ELF-1 (cell line): ENCODE results near the gene ADGRG3.
"Not testable (repeated sequence)": the region's sequence is repeated elsewhere in the genome, so short reads cannot be mapped to it uniquely, and the experiment has no call there.

Experiments
- DNase-seq: peaks from one replicate; pipeline ENCODE4 v3.0.0-alpha.2; 2016; ENCODE audit warnings: low read depth, low spot score

The ADGRG3 gene

DNA sequence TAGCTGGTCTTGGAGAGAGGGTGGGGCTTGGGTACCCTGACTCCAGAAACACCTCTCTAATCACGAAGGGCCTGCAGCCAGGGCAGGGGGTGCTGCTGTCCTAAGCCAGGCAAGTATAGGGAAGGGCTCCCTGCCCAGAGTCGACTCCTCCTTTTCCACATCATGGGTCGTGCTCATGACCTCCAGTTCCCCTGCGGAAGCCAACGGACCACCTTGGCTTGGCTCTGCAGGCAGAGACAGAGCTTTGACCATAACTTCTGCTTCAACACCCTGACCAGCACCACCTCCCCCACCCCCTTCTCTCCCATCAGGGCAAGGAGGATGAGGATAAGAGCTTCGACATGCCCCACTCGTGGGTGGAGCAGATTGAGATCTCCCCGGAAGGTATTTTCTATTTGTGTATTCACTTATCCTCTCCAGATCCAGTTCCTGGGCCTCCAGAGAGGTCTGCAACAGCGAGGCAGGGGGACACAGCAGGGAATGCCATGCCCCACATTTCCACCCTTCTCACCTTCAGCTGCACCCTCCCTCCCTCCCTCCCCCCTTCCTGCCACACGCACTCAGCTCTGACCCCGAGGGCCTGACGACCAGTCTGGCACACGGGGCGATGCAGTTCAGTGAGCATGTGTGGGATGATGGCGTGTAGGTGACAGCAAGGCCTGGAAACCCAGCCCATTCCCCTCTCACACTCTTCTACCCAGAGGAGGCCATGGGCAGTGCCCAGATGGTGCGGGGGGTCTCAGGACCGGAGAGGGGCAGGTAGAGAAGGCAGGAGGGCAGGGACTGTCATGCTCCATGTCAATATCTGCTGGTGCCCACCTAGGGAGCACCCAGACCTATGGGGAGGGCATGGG is 53.5 kb downstream of the ADGRG3 start:
- no peak for DNase-seq

DNA sequence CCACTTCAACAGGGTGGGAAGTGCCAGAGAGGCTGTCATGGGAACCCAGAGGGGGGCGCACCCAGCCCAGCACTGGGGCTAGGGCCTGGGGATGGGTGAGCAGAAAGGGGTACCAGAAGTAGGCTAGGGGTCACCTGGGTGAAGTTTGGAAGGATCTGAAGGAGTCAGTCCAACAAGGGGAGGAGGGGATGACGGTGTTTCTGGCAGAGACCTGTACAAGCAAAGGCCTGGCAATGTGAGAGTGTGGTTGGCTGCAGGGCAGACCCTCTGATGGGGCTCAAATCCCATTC is 54.0 kb downstream of the ADGRG3 start:
- no peak for DNase-seq

- DNase-seq, result no peak
Measured at GRCh38 chr16:57722651-57723050, 54.5 kb downstream of the ADGRG3 start.

- peak; percentile 44 for DNase-seq
Measured at GRCh38 chr16:57723170-57723569, 55.1 kb downstream of the ADGRG3 start.

DNA sequence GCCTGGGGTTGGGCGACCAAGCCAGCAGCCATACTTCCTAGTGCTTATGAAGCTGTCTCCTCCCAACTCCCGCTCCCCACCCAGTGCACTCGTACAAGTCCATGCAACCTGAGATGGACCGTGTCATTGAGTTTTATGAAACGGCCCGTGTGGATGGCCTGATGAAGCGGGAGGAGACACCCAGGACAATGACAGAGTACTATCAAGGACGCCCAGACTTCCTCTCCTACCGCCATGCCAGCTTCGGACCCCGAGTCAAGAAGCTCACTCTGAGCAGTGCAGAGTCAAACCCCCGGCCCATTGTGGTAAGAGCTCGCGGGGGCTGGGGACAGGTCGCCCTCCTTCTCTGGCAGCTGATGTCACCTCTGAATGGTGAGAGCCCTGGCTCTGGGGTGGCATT is 56.4 kb downstream of the ADGRG3 start:
- DNase-seq, result no peak

GRCh38 chr16:57725151-57725550 is 57.0 kb downstream of the ADGRG3 start:
- no peak for DNase-seq

- DNase-seq, result no peak
Measured at GRCh38 chr16:57725554-57725953, 57.4 kb downstream of the ADGRG3 start.

- no peak for DNase-seq
Measured at GRCh38 chr16:57725976-57726375, 57.9 kb downstream of the ADGRG3 start.

DNA sequence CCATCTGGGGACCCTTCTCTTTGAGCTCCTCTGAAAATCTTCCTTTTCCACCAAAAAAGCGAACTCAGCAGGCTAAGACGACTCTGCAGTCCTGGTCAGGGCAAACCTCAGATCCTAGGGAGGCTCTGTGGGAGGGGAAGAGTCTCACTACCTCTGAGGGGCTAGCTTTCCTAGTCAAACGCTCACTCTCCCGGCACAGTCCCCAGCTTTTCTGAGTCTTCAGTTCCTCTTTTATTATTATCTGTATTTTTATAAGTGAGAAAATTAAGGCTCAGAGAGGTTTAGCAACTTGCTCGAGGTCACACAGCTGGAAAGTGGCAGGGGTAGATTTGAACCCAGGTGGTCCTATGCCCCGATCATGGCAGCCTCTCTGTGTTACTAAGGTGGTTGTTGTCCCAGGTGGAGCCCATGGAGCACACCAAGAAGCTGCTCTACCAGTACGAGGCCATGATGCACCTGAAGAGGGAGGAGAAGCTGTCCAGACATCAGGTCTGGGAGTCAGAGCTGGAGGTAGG is 58.4 kb downstream of the ADGRG3 start:
- DNase-seq, result no peak

DNA sequence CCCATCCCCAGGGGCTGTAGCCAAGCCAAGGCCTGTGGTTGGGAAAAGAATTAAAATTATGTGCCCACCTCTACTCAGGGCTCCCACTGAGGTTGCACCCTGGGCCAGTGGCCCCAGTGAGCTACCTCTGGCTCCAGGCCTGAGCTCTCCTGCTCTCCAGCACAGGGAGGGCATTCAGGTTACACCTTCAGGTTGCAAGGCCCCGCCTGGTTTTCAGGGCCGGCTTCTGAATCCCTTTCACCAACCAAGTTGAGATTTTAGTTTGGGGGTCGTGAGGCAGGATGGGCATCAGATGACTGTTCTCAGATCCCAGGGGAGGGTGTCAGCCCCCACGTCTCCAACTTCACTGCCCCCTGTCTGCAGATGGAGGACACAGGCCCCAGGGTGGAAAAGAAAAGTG is 59.5 kb downstream of the ADGRG3 start:
- no peak for DNase-seq

DNA sequence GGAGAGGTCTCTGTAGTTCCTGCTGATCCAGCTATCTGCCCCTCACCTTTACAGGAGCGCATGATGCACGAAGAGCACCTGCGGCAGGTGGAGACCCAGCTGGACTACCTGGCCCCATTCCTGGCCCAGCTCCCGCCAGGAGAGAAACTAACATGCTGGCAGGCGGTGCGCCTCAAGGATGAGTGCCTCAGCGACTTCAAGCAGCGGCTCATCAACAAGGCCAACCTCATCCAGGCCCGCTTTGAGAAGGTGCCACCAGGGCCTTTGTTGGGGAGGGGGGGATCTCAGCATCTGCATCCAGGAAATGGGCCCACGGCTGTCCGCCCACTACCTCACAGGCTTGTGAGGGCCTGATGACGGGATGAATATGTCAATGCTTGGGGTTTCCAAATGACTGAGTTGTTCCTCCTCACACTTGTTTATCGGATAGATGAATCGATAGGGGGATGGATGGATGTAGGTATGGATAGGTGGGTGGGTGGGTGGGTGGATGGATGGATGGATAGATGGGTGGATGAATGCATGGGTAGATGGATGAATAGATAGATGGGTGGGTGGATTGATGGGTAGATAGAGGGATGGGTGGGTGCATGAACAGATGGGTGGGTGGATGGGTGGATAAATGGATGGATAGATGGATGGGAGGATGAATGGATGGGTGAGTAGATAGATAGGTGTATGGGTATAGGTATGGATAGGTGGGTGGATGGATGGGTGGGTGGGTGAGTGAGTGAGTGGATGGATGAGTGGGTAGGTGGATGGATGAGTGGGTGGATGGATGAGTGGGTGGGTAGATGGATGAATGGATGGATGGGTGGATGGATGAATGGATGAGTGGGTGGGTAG is 60.5 kb downstream of the ADGRG3 start:
- no peak for DNase-seq

GRCh38 chr16:57729182-57729484 is 61.0 kb downstream of the ADGRG3 start:
- DNase-seq, result no peak

DNA sequence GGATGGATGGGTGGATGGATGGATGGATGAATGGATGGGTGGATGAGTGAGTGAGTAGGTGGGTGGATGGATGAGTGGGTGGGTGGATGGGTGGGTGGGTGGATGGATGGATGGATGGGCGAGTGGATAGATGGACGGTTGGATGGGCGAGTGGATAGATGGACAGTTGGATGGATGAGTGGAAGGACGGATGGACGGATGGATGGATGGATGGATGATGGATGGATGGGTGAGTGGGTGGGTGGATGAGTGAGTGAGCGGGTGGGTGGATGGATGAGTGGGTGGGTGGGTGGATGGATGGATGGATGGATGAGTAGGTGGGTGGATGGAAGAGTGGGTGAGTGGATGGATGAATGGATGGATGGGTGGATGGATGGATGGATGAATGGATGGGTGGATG is 61.7 kb downstream of the ADGRG3 start:
- DNase-seq, result not testable (repeated sequence)

GRCh38 chr16:57730771-57731730 is 62.9 kb downstream of the ADGRG3 start:
- no peak for DNase-seq

- DNase-seq, result no peak
Measured at GRCh38 chr16:57732037-57732436, 63.9 kb downstream of the ADGRG3 start.

- DNase-seq, result no peak
Measured at GRCh38 chr16:57732714-57733113, 64.6 kb downstream of the ADGRG3 start.

- DNase-seq, result no peak
Measured at GRCh38 chr16:57734308-57734924, 66.3 kb downstream of the ADGRG3 start.

GRCh38 chr16:57734925-57735754 is 67.0 kb downstream of the ADGRG3 start:
- DNase-seq, result peak; percentile 100

DNA sequence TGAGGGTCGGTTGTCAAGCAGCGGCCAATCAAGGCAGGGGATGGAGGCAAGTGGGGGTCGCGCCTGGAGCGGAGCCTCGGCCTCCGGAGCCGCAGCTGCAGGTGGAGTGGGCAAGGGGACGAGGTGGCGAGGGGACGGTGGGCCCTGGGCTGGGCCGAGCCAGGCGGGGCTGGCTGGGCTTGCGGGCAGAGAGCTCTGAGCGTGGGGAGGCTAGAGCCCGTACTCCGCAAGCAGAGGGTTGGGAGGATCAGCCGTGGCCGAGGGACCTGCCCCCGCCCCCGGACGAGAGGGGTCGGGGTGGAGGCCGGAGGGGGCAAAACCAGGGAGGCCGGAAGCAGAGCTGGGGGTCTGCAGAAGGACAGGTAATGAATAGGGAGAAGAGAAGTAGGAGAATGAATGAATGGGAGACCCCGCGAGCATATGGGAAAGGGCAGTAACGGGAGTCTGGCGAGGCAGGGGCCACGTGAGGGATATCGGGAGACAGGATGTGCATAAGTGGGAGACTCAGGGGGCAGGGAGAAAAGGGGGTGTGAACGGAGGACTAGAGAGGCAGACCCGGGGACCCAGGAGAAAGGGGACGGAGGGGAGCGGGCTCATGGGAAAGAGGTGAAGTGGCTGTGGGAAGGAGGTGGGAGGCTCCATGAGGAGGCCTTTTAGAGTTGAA is 67.8 kb downstream of the ADGRG3 start, which contains the start of gene KATNB1:
TSS of gene KATNB1 (plus strand) at position 16 of the 664 bp plus-strand sequence. CDS start 1,474 bp downstream, outside the sequence.
- DNase-seq, result no peak
